ENCODE results near the gene C1QTNF12. TPM values are rescaled to one million over a fixed set of nuclear protein-coding genes. Genes with fewer than 3 reads are reported as not detected.
"Not testable (repeated sequence)": the region's sequence is repeated elsewhere in the genome, so short reads cannot be mapped to it uniquely, and the experiment has no call there.

C1QTNF12 gene
- total RNA-seq, 3 donors from 2014 or later, result 2.0 TPM; not detected in 2

- Histone ChIP-seq H3K27ac (no peak overlapping the region), H3K36me3 (no peaks in the 10 kb centered on the region), H3K4me1 (no peaks in the 10 kb centered on the region), H3K27me3 (no peaks in the 10 kb centered on the region), H3K4me3 (no peak overlapping the region), H3K9me3 (peaks cover 0 to 4% of the 10 kb centered on the region in 2 donors)
- TF ChIP-seq POLR2AphosphoS5 (IDR thresholded peaks at IDR 0.05) (no peak), POLR2A (IDR thresholded peaks at IDR 0.05) (no peak), CTCF (IDR thresholded peaks at IDR 0.05) (no peak)
- DNase-seq (ENCODE audit: low spot score in 2 of 2), result no peak
- intact Hi-C loops (cut with DNase I; ENCODE audit: low total_unique reads), result no loop called here
Measured at GRCh38 chr1:1198423-1199140, 47.9 kb downstream of the C1QTNF12 start.

GRCh38 chr1:1197551-1198422 is 48.7 kb downstream of the C1QTNF12 start:
- no peak for DNase-seq (ENCODE audit: low spot score in 2 of 2)
- intact Hi-C loops (cut with DNase I; ENCODE audit: low total_unique reads), result no loop called here
- no peaks in the 10 kb centered on the region for H3K4me1 ChIP-seq
- peaks cover 0 to 4% of the 10 kb centered on the region in 2 donors for H3K9me3 ChIP-seq
- no peaks in the 10 kb centered on the region for H3K27me3 ChIP-seq
- no peak for TF ChIP-seq POLR2AphosphoS5 (IDR thresholded peaks at IDR 0.05)
- TF ChIP-seq POLR2A (IDR thresholded peaks at IDR 0.05), result no peak
- TF ChIP-seq CTCF (IDR thresholded peaks at IDR 0.05), result no peak
- no peak overlapping the region for H3K27ac ChIP-seq
- no peaks in the 10 kb centered on the region for H3K36me3 ChIP-seq
- no peak overlapping the region for H3K4me3 ChIP-seq

GRCh38 chr1:1197188-1197500 is 49.4 kb downstream of the C1QTNF12 start:
- intact Hi-C loops (cut with DNase I; ENCODE audit: low total_unique reads), result no loop called here
- no peaks in the 10 kb centered on the region for H3K36me3 ChIP-seq
- H3K9me3 ChIP-seq, result peaks cover 0 to 4% of the 10 kb centered on the region in 2 donors
- no peak for DNase-seq (ENCODE audit: low spot score in 2 of 2)
- H3K27me3 ChIP-seq, result no peaks in the 10 kb centered on the region
- H3K27ac ChIP-seq, result no peak overlapping the region
- TF ChIP-seq CTCF (IDR thresholded peaks at IDR 0.05) (no peak), POLR2A (IDR thresholded peaks at IDR 0.05) (no peak), POLR2AphosphoS5 (IDR thresholded peaks at IDR 0.05) (no peak)
- no peaks in the 10 kb centered on the region for H3K4me1 ChIP-seq
- no peak overlapping the region for H3K4me3 ChIP-seq

GRCh38 chr1:1196431-1197187 is 49.9 kb downstream of the C1QTNF12 start:
- intact Hi-C loops (cut with DNase I; ENCODE audit: low total_unique reads), result no loop called here
- H3K9me3 ChIP-seq, result peaks cover 0 to 4% of the 10 kb centered on the region in 2 donors
- TF ChIP-seq CTCF (IDR thresholded peaks at IDR 0.05) (no peak), POLR2A (IDR thresholded peaks at IDR 0.05) (no peak), POLR2AphosphoS5 (IDR thresholded peaks at IDR 0.05) (no peak)
- H3K4me3 ChIP-seq, result no peak overlapping the region
- no peak for DNase-seq (ENCODE audit: low spot score in 2 of 2)
- H3K27ac ChIP-seq, result no peak overlapping the region
- H3K27me3 ChIP-seq, result no peaks in the 10 kb centered on the region
- H3K4me1 ChIP-seq, result no peaks in the 10 kb centered on the region
- no peaks in the 10 kb centered on the region for H3K36me3 ChIP-seq

- H3K9me3 ChIP-seq; H3K4me1 ChIP-seq; H3K36me3 ChIP-seq; H3K27me3 ChIP-seq; H3K4me3 ChIP-seq; DNase-seq (ENCODE audit: low spot score in 2 of 2); intact Hi-C loops (cut with DNase I; ENCODE audit: low total_unique reads); H3K27ac ChIP-seq: not testable (repeated sequence)
Measured at GRCh38 chr1:1195726-1196125, 50.8 kb downstream of the C1QTNF12 start.

Measured in breast epithelium (tissue), 4 donors.